Muscle layer of colon (tissue), 2 donors: Measurements from ENCODE around the gene CELF4.
"Not testable (repeated sequence)": the region's sequence is repeated elsewhere in the genome, so short reads cannot be mapped to it uniquely, and the experiment has no call there.

Experiments
- H3K27ac ChIP-seq: one replicate; pipeline ENCODE4 v1.7.0; 2013; ENCODE audit warnings: low read depth, mild to moderate bottlenecking, low read length, moderate library complexity
- H3K27me3 ChIP-seq, 2 donors: one replicate each; pipeline ENCODE4 v1.7.0; 2013; ENCODE audit warnings: low read length in 2 of 2, mild to moderate bottlenecking in 2 of 2; ENCODE audit not compliant: insufficient read depth in 2 of 2, control insufficient read depth in 1 of 2
- H3K36me3 ChIP-seq: one replicate; pipeline ENCODE4 v1.7.0; 2013; ENCODE audit warnings: mild to moderate bottlenecking, low read length; ENCODE audit not compliant: insufficient read depth
- H3K4me1 ChIP-seq: one replicate; pipeline ENCODE4 v1.7.0; 2013; ENCODE audit warnings: mild to moderate bottlenecking, low read length; ENCODE audit not compliant: insufficient read depth
- H3K4me3 ChIP-seq, 2 donors: one replicate each; pipeline ENCODE4 v1.7.0; 2013; ENCODE audit warnings: low read length in 2 of 2, low read depth in 1 of 2, mild to moderate bottlenecking in 1 of 2, moderate library complexity in 1 of 2
- H3K9ac ChIP-seq: one replicate; pipeline ENCODE4 v1.7.0; 2013; ENCODE audit warnings: low read length
- H3K9me3 ChIP-seq: one replicate; pipeline ENCODE4 v1.7.0; 2013; ENCODE audit warnings: mild to moderate bottlenecking, low read length
- donor health status: abdominal sarcoma.
- donor health status: Adenocarcinoma of cecum.

Gene CELF4

GRCh38 chr18:37476182-37476581, 89.4 kb downstream of the CELF4 start:
- Histone ChIP-seq H3K27ac (no peak overlapping the region), H3K27me3 (no peaks in the 10 kb centered on the region), H3K36me3 (no peaks in the 10 kb centered on the region), H3K4me1 (no peaks in the 10 kb centered on the region), H3K4me3 (no peak overlapping the region), H3K9ac (no peak overlapping the region), H3K9me3 (no peaks in the 10 kb centered on the region)

- H3K9ac ChIP-seq = no peak overlapping the region
- no peaks in the 10 kb centered on the region for H3K36me3 ChIP-seq
- no peaks in the 10 kb centered on the region for H3K4me1 ChIP-seq
- no peak overlapping the region for H3K4me3 ChIP-seq
- no peaks in the 10 kb centered on the region for H3K27me3 ChIP-seq
- no peak overlapping the region for H3K27ac ChIP-seq
- no peaks in the 10 kb centered on the region for H3K9me3 ChIP-seq
Measured at GRCh38 chr18:37473195-37473840, 92.3 kb downstream of the CELF4 start.

- H3K27me3 ChIP-seq = no peaks in the 10 kb centered on the region
- H3K36me3 ChIP-seq = no peaks in the 10 kb centered on the region
- H3K27ac ChIP-seq = no peak overlapping the region
- H3K9ac ChIP-seq = no peak overlapping the region
- no peak overlapping the region for H3K4me3 ChIP-seq
- H3K4me1 ChIP-seq = no peaks in the 10 kb centered on the region
- no peaks in the 10 kb centered on the region for H3K9me3 ChIP-seq
Measured at GRCh38 chr18:37471637-37472036, 94.0 kb downstream of the CELF4 start.

GRCh38 chr18:37470986-37471385, 94.6 kb downstream of the CELF4 start:
- Histone ChIP-seq H3K4me3 (no peak overlapping the region), H3K27ac (no peak overlapping the region), H3K27me3 (no peaks in the 10 kb centered on the region), H3K9ac (no peak overlapping the region), H3K9me3 (no peaks in the 10 kb centered on the region), H3K4me1 (no peaks in the 10 kb centered on the region), H3K36me3 (no peaks in the 10 kb centered on the region)

GRCh38 chr18:37467002-37467662, 98.5 kb downstream of the CELF4 start:
- Histone ChIP-seq H3K9me3 (no peaks in the 10 kb centered on the region), H3K9ac (no peak overlapping the region), H3K4me1 (no peaks in the 10 kb centered on the region), H3K4me3 (no peak overlapping the region), H3K27ac (no peak overlapping the region), H3K36me3 (no peaks in the 10 kb centered on the region), H3K27me3 (peaks cover 0 to 5% of the 10 kb centered on the region in 2 donors)

GRCh38 chr18:37465958-37466357, 99.6 kb downstream of the CELF4 start:
- no peaks in the 10 kb centered on the region for H3K36me3 ChIP-seq
- H3K4me1 ChIP-seq = no peaks in the 10 kb centered on the region
- no peak overlapping the region for H3K4me3 ChIP-seq
- no peaks in the 10 kb centered on the region for H3K9me3 ChIP-seq
- no peak overlapping the region for H3K27ac ChIP-seq
- H3K9ac ChIP-seq = no peak overlapping the region
- H3K27me3 ChIP-seq = peaks cover 0 to 5% of the 10 kb centered on the region in 2 donors

- Histone ChIP-seq H3K27me3 (peaks cover 0 to 5% of the 10 kb centered on the region in 2 donors), H3K27ac (no peak overlapping the region), H3K36me3 (no peaks in the 10 kb centered on the region), H3K9me3 (no peaks in the 10 kb centered on the region), H3K4me1 (no peaks in the 10 kb centered on the region), H3K9ac (no peak overlapping the region), H3K4me3 (no peak overlapping the region)
Measured at GRCh38 chr18:37464257-37464656, 101.3 kb downstream of the CELF4 start.

GRCh38 chr18:37461329-37461728, 104.3 kb downstream of the CELF4 start:
- not testable (repeated sequence) for H3K9me3 ChIP-seq, H3K27me3 ChIP-seq, H3K36me3 ChIP-seq, H3K27ac ChIP-seq, H3K9ac ChIP-seq, H3K4me1 ChIP-seq, H3K4me3 ChIP-seq

GRCh38 chr18:37460604-37461003, 105.0 kb downstream of the CELF4 start:
- H3K27ac ChIP-seq = no peak overlapping the region

GRCh38 chr18:37458697-37459096, 106.9 kb downstream of the CELF4 start:
- Histone ChIP-seq H3K27ac (no peak overlapping the region), H3K4me3 (no peak overlapping the region), H3K36me3 (no peaks in the 10 kb centered on the region), H3K4me1 (no peaks in the 10 kb centered on the region), H3K9ac (no peak overlapping the region), H3K27me3 (no peaks in the 10 kb centered on the region), H3K9me3 (no peaks in the 10 kb centered on the region)

More at GRCh38 chr18:37460604-37461003, 105.0 kb downstream of the CELF4 start:
- Histone ChIP-seq H3K9ac (no peak overlapping the region), H3K9me3 (no peaks in the 10 kb centered on the region), H3K27me3 (peaks cover 0 to 5% of the 10 kb centered on the region in 2 donors), H3K4me1 (no peaks in the 10 kb centered on the region), H3K36me3 (no peaks in the 10 kb centered on the region), H3K4me3 (no peak overlapping the region)

- H3K27ac ChIP-seq = no peak overlapping the region
- H3K36me3 ChIP-seq = no peaks in the 10 kb centered on the region
- no peaks in the 10 kb centered on the region for H3K9me3 ChIP-seq
- peaks cover 7% of the 10 kb centered on the region for H3K4me1 ChIP-seq
- H3K4me3 ChIP-seq = no peak overlapping the region
- no peaks in the 10 kb centered on the region for H3K27me3 ChIP-seq
- no peak overlapping the region for H3K9ac ChIP-seq
Measured at GRCh38 chr18:37457753-37458152, 107.8 kb downstream of the CELF4 start.

- Histone ChIP-seq H3K27me3 (no peaks in the 10 kb centered on the region), H3K4me3 (no peak overlapping the region), H3K4me1 (peaks cover 11% of the 10 kb centered on the region), H3K9ac (no peak overlapping the region), H3K36me3 (no peaks in the 10 kb centered on the region), H3K9me3 (no peaks in the 10 kb centered on the region), H3K27ac (no peak overlapping the region)
Measured at GRCh38 chr18:37457341-37457740, 108.3 kb downstream of the CELF4 start.
